ENCODE measurements around the gene CLCN4. TPM values are rescaled to one million over a fixed set of nuclear protein-coding genes. Genes with fewer than 3 reads are reported as not detected.

Gene CLCN4
- total RNA-seq, 1 donor from 2014 or later = 13.8 TPM

DNA sequence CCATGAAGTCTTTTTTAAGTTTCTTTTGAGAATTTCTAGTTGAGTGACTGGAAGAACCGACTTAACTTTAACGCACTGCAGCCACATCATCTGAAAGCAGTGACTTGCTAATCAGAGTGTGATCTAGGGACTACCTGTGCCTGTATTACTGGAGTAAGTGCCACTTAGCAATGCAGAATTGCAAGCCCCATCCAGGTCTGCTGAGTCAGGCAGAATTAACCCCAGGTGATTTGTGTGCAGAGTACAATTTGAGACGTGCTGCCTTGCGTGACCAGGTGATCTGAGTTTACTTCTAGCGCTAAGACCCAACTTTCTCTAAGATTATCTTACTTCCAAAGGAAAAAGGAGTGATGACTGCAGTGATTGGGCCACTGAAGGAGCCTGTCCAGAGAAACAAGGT lies 85.3 kb downstream of the CLCN4 start:
- TF ChIP-seq, protein P1, sequence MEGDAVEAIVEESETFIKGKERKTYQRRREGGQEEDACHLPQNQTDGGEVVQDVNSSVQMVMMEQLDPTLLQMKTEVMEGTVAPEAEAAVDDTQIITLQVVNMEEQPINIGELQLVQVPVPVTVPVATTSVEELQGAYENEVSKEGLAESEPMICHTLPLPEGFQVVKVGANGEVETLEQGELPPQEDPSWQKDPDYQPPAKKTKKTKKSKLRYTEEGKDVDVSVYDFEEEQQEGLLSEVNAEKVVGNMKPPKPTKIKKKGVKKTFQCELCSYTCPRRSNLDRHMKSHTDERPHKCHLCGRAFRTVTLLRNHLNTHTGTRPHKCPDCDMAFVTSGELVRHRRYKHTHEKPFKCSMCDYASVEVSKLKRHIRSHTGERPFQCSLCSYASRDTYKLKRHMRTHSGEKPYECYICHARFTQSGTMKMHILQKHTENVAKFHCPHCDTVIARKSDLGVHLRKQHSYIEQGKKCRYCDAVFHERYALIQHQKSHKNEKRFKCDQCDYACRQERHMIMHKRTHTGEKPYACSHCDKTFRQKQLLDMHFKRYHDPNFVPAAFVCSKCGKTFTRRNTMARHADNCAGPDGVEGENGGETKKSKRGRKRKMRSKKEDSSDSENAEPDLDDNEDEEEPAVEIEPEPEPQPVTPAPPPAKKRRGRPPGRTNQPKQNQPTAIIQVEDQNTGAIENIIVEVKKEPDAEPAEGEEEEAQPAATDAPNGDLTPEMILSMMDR (IDR thresholded peaks at IDR 0.05) = no peak
- no peak overlapping the region for H3K27ac ChIP-seq
- intact Hi-C loops (cut with DNase I) = no loop called here
- H3K4me1 ChIP-seq = no peaks in the 10 kb centered on the region
- ATAC-seq (no peak), DNase-seq (no peak)
- H3K27me3 ChIP-seq (ENCODE audit: low read depth) = no peaks in the 10 kb centered on the region
- H3K9me3 ChIP-seq = no peaks in the 10 kb centered on the region
- H3K4me3 ChIP-seq = no peak overlapping the region
- no peaks in the 10 kb centered on the region for H3K36me3 ChIP-seq

DNA sequence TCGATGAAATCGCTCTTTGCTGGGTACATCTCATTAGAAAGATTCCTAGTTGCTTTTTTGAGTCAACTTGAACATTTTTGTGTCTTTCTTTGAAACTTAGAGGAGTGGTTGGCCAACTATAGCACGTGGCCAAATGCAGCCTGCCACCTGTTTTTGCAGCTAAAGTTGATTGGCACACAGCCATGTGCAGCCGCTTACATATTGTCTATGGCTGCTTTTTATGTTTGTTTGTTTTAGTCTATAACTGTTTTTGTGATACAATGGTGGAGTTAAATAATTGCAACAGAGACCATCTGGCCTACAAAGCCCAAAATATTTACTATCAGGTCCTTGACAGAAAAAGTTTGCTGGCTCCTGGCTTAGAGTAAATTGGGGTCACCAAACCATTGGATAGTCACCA lies 86.3 kb downstream of the CLCN4 start:
- Histone ChIP-seq H3K27ac (no peak overlapping the region), H3K4me3 (no peak overlapping the region), H3K4me1 (no peaks in the 10 kb centered on the region), H3K36me3 (no peaks in the 10 kb centered on the region), H3K27me3 (ENCODE audit: low read depth) (no peaks in the 10 kb centered on the region), H3K9me3 (no peaks in the 10 kb centered on the region)
- DNase-seq (no peak), ATAC-seq (no peak)
- intact Hi-C loops (cut with DNase I) = no loop called here
- TF ChIP-seq, protein P1 (IDR thresholded peaks at IDR 0.05) = no peak

DNA sequence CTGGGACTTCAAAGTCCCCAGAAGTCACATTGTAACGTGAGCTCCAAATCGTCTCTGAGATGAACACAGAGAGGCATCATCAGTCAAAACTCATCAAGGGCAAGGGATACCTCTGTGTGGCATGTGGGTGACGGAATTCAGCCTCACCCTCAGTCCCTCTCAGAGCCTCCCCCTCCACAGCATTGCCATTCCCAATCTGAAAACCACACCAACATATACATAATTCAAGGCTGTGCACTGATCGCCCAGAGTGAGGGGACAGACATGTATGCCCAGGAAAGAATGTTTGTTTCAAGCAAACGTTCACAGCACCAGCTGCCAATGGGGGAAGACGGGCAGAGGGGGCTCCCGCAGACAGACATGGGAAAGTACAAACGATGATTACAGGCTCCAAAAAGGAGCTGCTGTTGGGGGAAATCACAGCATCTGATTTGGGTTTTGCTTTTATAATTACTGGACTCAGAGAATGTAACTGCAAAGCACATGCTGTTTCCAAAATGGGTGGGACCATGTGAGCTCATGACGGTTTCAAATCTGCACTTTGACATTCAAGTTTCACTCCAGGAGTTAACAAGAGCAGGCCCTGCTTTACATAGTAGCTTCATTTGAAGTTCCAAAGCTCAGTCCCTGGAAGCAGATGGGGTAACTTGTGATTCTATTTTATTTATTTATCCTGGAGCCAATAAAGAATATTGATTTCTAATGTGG lies 88.3 kb downstream of the CLCN4 start:
- Histone ChIP-seq H3K4me1 (no peaks in the 10 kb centered on the region), H3K27ac (no peak overlapping the region), H3K9me3 (no peaks in the 10 kb centered on the region), H3K4me3 (no peak overlapping the region), H3K27me3 (ENCODE audit: low read depth) (no peaks in the 10 kb centered on the region), H3K36me3 (no peaks in the 10 kb centered on the region)
- TF ChIP-seq, protein P1 (IDR thresholded peaks at IDR 0.05) = no peak
- DNase-seq = no peak
- no peak for ATAC-seq
- intact Hi-C loops (cut with DNase I) = no loop called here

DNA sequence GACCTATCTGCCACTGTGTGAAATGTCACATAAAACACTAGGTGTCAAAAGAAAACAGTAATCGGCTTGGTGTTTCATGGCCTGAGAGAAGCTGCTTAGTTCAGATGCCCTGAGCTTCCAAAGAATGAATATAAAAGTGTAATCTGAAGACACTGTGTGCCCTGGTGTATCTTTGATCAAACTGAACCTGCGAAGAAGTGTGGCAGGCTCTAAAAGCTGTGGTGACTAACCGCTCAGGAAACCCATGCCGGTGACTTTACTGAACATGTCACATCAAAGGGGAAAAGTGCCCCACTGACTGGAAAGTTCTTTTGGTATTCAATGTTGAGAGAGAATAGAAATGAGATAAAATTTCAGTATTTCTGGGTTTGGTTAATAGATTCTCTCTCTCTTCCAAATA lies 89.1 kb downstream of the CLCN4 start:
- H3K4me3 ChIP-seq = no peak overlapping the region
- DNase-seq (no peak), ATAC-seq (no peak)
- no peaks in the 10 kb centered on the region for H3K4me1 ChIP-seq
- TF ChIP-seq, protein P1 (IDR thresholded peaks at IDR 0.05) = no peak
- no peaks in the 10 kb centered on the region for H3K9me3 ChIP-seq
- no peaks in the 10 kb centered on the region for H3K36me3 ChIP-seq
- intact Hi-C loops (cut with DNase I) = no loop called here
- H3K27me3 ChIP-seq (ENCODE audit: low read depth) = no peaks in the 10 kb centered on the region
- no peak overlapping the region for H3K27ac ChIP-seq

DNA sequence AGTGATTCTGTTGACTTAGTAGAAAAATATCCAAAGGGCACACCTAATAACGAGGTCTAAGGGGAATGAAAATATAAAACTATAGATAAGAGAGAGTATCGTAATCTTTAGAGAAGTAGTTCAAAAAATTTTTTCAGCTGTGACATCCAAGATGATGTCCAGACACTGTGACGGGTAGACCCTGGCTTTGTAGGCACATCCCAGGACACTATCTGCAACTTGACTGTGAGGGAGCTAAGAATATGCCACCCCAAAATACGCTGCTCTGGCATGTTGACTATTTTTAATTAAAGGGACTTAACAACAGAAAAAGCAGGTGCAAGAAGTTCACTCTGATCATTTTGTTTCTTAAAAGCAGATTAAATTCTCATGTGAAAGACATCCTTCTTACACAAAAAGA lies 89.5 kb downstream of the CLCN4 start:
- Histone ChIP-seq H3K4me3 (no peak overlapping the region), H3K27me3 (ENCODE audit: low read depth) (no peaks in the 10 kb centered on the region), H3K36me3 (no peaks in the 10 kb centered on the region), H3K27ac (no peak overlapping the region), H3K4me1 (no peaks in the 10 kb centered on the region), H3K9me3 (no peaks in the 10 kb centered on the region)
- intact Hi-C loops (cut with DNase I) = no loop called here
- DNase-seq (no peak), ATAC-seq (no peak)
- TF ChIP-seq, protein P1 (IDR thresholded peaks at IDR 0.05) = no peak

Measured in lower lobe of right lung (tissue), 2 donors.